ENCODE data around the gene TANC2.
"Not testable (repeated sequence)": the region's sequence is repeated elsewhere in the genome, so short reads cannot be mapped to it uniquely, and the experiment has no call there.

The TANC2 gene

DNA sequence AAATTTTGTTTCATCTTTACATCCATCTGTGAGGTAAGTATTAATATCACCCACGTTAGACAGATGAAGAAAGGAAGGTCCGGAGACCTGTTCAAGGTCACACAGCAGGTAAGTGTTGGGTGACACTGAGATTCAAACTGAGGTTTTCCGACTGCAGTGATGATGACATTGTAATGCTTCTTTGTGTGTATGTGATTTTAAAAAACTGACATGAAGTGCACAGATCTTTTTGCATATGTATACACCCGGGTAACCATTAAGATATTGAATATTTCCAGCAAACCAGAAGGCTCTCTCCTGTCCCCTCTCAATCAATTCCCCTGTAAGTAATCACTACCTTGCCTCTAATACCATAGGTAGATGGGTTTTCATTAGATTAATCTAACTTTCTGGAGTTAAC is 1.5 kb upstream of the TANC2 start:
- DNase-seq (ENCODE audit: low read depth in 2 of 2), result no peak

GRCh38 chr17:62965174-62965685 is 805 bp upstream of the TANC2 start:
- DNase-seq (ENCODE audit: low read depth in 2 of 2), result peak; percentile 42 to 44

DNA sequence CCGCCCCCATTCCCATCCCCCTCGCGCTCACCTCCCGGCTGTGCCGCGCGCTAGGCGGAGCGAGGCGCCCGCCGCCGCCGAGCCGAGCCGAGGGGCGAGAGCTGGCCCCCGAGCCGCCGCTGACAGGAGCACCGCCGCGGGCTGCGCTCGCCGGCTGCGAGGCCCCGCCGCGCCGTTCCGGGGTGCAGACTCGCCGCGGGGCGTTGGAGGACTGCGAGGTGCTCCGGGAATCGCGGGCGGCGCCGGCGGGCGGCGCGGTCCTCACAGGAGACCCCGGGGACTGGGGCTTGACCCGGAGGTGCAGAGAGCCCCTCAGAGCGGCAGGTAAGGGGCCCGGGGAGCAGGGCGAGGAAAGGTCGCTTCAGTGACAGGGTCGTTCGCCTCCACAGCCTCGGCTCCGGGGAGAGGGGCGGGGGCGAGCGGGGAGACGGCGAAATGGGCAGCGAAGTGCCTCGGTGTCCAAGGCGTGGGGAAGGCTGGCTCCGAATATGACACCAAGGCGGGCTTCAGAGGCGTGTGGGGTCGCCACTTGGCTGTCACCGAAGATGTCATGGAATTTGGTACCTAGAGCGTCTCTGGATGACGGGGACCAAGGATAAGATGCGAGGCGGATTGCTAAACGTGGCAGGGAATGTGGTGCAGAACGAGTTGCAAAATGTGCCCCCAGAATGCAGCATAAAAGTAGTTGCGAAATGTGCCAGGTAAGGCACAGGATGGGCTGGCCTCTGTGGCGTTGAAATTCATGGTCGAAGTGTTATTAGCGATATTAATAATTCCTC is 580 bp downstream of the TANC2 start:
- peak; percentile 10 to 50 for DNase-seq (ENCODE audit: low read depth in 2 of 2)

GRCh38 chr17:62967205-62967529 is 1.1 kb downstream of the TANC2 start:
- DNase-seq (ENCODE audit: low read depth in 2 of 2), result no peak

- peak; percentile 16 to 17 for DNase-seq (ENCODE audit: low read depth in 2 of 2)
Measured at GRCh38 chr17:62968445-62968923, 2.4 kb downstream of the TANC2 start.

DNA sequence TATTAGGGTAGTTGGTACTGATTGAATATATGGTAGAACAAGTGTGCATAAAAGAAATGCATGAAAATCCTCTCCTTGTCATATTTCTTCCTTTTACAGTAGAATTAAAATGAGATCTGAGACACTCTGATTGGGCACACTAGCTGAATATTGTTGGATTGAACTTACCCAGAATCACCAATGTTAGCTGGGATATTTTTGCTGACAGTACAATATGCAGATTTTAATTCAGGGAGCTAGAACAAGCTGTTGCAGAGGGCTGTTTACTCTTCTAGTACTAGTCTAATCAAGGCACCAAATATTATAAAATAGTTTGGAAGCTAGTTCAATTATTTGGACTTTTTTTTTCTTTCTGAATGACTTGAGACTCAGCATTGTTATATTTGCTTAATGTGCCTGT is 4.6 kb downstream of the TANC2 start:
- no peak for DNase-seq (ENCODE audit: low read depth in 2 of 2)

GRCh38 chr17:62971853-62972252 is 5.8 kb downstream of the TANC2 start:
- no peak for DNase-seq (ENCODE audit: low read depth in 2 of 2)

DNA sequence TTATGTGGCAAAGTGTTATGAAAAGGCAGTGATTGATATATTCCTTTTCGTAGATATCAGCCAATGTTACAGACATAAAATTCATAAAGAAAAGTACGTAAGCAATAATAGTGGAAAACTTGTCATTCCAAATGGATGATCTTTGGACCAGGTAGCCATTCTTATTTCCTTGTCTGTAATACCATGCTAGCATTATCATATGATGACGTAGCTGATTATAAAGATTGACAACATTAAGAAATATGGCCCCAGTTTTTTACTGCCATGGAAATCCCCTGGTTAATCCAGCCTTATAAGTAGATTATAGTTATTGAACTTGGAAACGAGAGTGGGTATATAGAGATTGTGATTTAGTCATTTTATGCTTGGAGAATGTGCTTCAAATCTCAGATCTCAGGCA is 8.8 kb downstream of the TANC2 start:
- no peak for DNase-seq (ENCODE audit: low read depth in 2 of 2)

DNA sequence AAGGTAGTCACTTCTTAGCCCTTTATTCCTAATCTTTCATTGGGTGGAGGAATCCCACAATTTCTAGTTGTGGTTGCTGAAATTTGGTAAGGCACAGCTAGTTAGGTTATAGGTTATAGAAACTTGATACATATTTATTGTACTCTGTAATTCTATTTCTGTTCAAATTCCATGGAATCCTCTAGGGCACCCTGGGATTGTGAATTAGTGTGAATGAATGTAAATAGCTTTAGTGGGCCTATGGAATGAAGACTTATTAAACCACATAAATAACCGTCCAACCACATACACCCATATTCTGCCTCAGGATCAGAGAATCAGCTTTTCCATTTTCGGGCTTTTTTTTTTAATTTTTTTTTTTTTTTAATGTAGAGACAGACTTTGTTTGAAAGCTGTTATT is 9.2 kb downstream of the TANC2 start:
- no peak for DNase-seq (ENCODE audit: low read depth in 2 of 2)

DNA sequence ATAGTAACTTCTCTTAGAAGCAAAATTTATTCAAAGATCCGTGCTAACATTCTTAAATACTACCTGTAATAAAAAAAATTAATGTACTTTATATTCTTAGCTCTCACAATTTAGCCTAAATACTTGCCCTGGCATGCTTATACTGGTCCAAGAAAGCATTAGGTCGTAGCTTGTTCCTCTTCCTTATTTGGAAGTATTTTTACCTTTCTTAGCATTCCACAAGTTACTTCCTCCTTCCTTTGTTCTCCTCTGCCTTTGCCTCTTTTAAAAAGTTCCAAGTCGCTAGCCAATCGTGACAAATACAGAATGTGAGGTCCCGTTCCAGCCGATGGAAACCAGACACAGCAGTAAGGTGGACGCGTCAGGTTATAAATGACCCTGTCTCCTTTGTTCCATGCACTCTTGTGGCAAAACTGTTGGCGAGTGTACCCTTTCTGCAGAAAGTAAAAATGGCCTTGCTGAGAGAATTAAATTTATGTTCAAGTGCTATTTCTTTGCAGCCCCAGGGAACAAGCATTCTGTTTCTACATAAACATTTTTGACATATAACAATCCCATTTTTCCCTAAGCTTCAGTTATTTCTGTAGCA is 10.7 kb downstream of the TANC2 start:
- not testable (repeated sequence) for DNase-seq (ENCODE audit: low read depth in 2 of 2)

- no peak for DNase-seq (ENCODE audit: low read depth in 2 of 2)
Measured at GRCh38 chr17:62980842-62981241, 14.8 kb downstream of the TANC2 start.

- no peak for DNase-seq (ENCODE audit: low read depth in 2 of 2)
Measured at GRCh38 chr17:62981933-62982332, 15.9 kb downstream of the TANC2 start.

DNA sequence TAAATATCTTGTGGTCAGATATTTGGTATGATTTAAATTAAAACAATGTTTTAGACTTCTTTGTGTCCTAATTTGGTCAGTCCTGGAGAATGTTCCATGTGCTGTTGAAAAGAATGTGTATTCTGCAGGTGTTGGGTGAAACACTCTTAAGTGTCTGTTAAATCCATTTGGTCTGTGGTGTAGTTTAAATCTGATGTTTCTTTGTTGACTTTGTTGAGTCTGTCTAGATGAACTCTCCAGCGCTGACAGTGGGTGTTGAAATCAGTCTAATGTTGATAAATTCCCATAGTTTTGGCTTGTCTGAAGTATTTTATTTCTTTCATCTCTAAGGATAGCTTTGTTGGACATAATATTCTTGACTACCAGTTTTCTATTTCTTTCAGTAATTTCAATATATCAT is 18.8 kb downstream of the TANC2 start:
- no peak for DNase-seq (ENCODE audit: low read depth in 2 of 2)

- no peak for DNase-seq (ENCODE audit: low read depth in 2 of 2)
Measured at GRCh38 chr17:62986549-62986948, 20.5 kb downstream of the TANC2 start.

DNA sequence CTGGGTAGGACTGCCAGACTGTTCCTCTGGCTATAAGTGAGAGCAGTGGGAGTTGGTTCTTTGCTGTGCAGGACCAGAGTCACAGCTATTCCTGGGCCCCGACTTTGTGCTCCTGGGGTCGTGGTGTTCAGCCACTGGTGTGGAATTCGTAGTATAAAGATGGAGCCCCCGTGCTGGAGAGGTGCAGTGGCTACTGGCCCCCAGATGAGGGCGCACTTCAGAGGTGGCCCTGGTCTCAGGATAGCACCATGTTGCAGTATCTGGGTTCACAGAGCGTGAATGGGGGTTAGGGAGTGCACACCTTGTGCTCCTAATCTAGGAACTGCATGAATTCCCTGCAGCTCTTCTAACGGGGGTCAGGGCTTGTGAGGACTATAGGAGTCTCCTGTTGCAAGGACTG is 21.1 kb downstream of the TANC2 start:
- no peak for DNase-seq (ENCODE audit: low read depth in 2 of 2)

DNA sequence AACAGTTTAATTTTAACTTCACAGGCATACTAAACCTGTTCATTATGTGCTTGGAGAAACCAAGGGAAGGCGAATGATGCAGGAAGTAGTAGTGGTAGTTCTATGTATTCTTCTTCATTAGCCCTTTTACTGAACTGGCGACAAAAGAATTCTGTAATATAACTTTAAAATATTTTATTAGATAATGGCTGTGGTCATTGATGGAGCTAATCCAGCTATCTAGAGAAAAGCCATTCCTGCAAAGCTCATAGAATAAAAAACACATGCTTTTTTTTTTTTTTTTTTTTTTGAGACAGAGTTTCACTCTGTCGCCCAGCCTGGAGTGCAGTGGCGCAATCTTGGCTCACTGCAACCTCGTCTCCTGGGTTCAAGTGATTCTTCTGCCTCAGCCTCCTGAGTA is 23.5 kb downstream of the TANC2 start:
- no peak for DNase-seq (ENCODE audit: low read depth in 2 of 2)

- no peak for DNase-seq (ENCODE audit: low read depth in 2 of 2)
Measured at GRCh38 chr17:62994931-62995330, 28.9 kb downstream of the TANC2 start.

- no peak for DNase-seq (ENCODE audit: low read depth in 2 of 2)
Measured at GRCh38 chr17:62995377-62995885, 29.4 kb downstream of the TANC2 start.

DNA sequence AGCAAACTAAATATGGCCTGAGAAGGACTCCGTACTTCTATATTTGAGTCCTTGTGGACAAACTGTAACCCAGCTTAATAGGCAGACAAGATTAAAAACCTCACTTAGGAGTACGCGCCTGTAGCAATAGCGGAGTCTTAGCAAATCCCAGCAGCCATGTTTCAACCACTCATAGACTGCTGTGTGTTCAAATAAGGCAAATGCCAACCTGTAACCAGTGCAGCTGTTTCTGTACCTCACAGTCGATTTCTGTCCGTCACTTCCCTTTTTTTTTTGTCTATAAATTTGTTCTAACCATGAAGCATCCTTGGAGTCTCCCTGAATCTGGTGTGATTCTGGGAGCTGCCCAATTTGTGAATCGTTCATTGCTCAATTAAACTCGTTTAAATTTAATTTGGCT is 30.2 kb downstream of the TANC2 start:
- DNase-seq (ENCODE audit: low read depth in 2 of 2), result no peak

- DNase-seq (ENCODE audit: low read depth in 2 of 2), result no peak
Measured at GRCh38 chr17:62998166-62998565, 32.1 kb downstream of the TANC2 start.

- DNase-seq (ENCODE audit: low read depth in 2 of 2), result no peak
Measured at GRCh38 chr17:62998665-62999393, 32.8 kb downstream of the TANC2 start.

GRCh38 chr17:62999736-63000135 is 33.7 kb downstream of the TANC2 start:
- DNase-seq (ENCODE audit: low read depth in 2 of 2), result no peak

Measured in stimulated activated CD4-positive, alpha-beta T cell treated with anti-CD3 and anti-CD28 coated beads, Interleukin-15, amount 100 ng/mL, for 48 hours (primary cell).